GM12874 (cell line): ENCODE results near the gene CHST1.

Experiments
- TF ChIP-seq, protein P1 (sequence below): IDR thresholded peaks from 2 replicates; pipeline ENCODE4 v1.5.1; 2011; ENCODE audit warnings: low read depth, mild to moderate bottlenecking, control low read depth, low read length, moderate library complexity; ENCODE audit not compliant: insufficient read depth

The CHST1 gene

DNA sequence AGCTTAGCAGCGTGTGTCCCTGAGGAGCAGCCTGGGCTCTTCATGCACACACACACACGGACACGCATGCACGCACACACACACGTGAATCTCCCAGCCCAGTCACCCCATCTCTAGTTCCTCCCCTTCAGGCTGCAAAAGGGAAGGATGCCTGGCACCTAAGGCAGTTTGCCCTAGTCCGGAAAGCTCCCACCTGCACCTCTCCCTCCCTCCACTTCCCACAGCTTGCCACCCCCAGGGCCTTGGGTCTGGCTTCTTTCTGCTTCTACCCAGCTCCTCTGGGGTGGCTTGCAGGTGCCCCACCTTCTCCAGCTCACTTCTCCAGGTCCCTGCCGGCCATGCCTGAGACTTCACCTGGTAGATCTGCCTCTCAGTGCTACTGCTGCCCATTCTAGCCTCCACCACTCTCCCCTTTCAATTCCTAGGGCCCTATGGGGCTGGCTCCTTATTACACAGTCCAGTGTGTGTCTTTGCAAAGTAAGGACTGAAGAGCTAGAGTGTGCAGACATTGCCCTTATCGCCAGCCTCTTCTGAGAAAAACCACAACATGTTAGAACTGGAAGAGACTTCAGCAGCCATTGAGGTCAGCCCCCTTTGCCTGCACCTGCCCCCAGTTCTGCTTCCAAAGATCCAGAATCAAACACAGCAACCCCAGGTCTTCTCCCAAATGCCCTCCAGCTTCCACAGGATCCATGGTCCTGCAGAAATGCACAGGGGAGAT lies 33.5 kb upstream of the CHST1 start:
- TF ChIP-seq, protein P1, sequence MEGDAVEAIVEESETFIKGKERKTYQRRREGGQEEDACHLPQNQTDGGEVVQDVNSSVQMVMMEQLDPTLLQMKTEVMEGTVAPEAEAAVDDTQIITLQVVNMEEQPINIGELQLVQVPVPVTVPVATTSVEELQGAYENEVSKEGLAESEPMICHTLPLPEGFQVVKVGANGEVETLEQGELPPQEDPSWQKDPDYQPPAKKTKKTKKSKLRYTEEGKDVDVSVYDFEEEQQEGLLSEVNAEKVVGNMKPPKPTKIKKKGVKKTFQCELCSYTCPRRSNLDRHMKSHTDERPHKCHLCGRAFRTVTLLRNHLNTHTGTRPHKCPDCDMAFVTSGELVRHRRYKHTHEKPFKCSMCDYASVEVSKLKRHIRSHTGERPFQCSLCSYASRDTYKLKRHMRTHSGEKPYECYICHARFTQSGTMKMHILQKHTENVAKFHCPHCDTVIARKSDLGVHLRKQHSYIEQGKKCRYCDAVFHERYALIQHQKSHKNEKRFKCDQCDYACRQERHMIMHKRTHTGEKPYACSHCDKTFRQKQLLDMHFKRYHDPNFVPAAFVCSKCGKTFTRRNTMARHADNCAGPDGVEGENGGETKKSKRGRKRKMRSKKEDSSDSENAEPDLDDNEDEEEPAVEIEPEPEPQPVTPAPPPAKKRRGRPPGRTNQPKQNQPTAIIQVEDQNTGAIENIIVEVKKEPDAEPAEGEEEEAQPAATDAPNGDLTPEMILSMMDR: no peak

DNA sequence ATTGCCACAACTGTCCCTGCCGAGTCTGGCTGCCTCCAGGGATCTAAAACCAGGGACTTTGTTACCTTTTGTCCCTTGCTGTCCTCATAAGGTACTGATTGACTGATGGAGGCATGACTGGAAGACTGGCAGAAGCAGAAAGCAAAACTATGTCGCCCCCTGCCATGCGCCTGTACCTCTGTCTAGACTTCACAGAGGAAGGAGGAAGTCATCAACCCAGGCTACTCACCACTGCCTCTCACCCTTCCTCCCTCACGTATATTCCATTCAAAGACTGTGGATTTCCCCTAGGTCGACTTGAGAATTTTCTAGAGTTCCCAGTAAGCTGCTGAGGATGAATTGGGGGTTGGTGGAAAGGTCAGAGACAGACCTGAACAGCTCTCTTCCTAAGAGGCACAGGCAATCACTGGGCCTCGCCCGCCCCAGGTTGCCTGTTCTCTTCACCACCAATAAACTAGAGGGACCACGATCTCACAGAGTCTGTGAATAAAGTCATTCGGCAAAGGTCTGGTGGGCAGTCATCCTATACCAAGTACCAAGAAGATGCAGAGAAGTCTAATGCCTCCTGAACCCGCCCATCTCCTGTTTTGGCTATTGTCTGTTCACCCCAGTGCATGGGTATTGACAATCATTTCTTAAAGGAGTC lies 27.5 kb upstream of the CHST1 start:
- TF ChIP-seq, protein P1: no peak

DNA sequence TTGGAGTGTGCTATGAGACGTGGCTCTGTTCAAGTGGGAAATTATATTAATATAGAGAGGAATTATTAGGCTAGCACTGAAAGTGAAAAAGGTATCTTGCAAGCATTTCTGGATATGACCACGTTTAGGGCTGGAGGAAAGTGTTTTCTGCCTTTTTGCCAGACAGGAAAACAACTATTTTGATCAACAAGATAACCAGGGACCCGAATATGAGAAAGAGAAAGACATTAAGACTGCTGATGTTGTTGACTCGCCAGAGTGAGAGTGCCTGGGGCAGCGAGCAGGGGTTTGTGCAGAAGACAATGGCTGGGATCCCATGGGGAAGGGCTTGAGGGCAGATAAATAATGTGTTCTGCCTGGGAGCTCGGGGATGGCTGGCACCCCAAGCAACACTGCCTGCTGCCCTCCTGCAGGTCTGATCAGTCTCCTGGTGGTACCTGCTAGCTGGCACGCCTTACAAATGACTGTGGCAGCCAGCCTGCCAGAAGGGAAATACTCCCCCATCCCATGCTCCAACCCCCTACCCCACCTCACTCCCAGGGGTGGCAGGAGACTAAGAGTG lies 23.1 kb upstream of the CHST1 start:
- TF ChIP-seq, protein P1: no peak

DNA sequence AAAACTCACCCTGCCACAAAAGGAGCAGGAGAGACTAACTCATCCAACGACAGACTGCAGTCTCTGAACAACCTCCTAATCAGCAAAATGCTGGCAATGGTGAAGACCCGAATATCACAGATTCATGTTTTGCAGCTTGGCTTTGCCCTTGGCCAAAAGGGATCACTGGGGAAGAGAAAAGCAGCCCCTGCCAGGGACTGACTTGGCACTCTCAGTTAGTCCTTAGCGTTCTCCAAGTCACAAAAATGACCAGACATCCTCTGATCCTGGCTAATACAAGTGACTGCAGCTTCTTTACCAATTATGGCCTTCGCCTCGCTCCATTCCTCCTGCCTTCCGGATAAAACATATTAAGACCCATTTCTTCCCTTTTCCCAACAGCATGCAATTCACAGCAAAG lies 22.4 kb upstream of the CHST1 start:
- TF ChIP-seq, protein P1: no peak

DNA sequence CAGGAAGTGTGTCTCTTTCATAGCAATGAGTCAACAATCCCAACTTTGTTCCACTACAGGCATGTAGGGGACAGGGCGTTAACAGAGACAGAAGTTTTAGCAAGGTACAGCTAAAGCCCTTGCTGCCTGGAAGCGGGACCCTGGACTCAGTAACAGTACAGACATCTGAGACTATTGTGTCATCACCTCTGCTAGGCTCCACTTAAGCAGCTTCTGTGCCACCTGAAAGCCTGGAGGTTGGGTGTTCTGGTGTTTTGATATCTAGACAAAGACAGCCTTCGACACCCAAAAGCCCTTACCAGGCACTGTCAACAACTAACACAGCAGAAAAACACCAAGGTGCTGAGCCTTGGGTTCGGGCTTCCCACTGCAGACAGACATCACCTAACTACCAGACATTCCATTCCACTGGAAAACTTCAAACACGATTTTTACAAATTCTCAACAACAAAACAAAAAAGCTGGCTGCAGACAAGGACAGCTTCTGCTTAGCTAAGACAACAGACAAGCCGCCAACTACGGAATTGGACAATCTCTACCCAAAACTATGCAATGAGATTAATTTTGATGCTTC lies 20.6 kb upstream of the CHST1 start:
- TF ChIP-seq, protein P1: no peak

DNA sequence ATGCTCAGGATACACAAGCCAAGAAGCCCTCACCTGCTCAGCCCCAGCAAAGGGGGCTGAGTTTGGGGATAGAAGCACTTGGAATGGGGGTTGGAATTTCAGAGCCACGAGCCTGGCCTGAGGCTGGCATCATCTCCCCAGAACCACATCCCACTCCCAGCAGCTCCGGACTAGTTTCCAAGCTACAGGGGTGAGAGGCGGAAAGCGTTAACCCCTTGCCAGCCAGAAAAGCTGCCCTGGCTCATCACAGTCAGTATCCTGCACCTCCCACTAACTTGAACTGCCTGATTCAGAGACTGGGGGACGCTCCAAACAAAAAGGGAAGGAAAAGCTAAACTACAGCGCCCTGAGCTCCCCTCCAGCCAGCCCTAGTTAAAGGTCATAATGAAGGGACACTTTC lies 19.0 kb upstream of the CHST1 start:
- TF ChIP-seq, protein P1: no peak

DNA sequence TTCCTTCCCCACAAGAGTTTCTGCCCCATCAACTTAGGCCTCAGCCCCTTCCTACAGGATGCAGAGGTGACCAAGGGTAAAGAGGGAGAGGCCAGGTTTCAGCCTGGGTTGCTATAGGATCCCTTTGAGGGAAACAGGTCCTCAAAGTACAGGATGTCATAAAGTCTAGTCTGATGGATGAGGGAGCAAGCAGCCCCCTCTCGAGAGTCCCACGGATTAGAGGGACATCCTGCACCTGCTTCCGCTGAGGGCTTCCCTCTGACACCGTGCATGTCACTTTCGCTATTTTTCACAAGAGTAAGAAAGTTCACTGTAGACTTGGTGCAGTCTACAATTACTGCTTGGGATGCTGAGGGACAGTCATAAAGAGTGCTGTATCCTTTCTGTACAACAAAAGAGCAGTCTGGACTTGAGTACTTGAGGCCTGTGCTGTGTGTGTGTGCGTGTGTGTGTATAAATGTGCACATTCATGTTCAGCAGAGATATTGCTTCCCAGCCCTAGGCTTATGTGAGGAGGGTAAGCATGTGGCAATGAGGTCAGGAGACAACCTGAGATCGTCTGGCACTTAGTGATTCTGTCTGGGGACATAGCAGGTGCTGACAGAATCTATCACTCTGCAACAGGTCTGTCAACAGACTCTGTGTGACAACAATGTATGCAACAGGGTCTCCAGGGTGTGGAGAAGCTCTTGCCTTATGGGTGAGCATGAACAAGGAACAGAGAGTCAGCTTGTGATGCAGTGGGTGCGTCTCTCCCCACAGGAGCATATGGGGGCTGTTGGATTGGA lies 18.0 kb upstream of the CHST1 start:
- TF ChIP-seq, protein P1: no peak
